ENCODE measurements around the gene PSKH1. TPM values are rescaled to one million over a fixed set of nuclear protein-coding genes. Genes with fewer than 3 reads are reported as not detected.

PSKH1 gene
- total and polyA plus RNA-seq, 9 of the 15 experiments (the other 6 are each of a cell fraction or from before 2014, with no cell fraction given), result 0.96 to 20.9 (median 9.4) TPM

DNA sequence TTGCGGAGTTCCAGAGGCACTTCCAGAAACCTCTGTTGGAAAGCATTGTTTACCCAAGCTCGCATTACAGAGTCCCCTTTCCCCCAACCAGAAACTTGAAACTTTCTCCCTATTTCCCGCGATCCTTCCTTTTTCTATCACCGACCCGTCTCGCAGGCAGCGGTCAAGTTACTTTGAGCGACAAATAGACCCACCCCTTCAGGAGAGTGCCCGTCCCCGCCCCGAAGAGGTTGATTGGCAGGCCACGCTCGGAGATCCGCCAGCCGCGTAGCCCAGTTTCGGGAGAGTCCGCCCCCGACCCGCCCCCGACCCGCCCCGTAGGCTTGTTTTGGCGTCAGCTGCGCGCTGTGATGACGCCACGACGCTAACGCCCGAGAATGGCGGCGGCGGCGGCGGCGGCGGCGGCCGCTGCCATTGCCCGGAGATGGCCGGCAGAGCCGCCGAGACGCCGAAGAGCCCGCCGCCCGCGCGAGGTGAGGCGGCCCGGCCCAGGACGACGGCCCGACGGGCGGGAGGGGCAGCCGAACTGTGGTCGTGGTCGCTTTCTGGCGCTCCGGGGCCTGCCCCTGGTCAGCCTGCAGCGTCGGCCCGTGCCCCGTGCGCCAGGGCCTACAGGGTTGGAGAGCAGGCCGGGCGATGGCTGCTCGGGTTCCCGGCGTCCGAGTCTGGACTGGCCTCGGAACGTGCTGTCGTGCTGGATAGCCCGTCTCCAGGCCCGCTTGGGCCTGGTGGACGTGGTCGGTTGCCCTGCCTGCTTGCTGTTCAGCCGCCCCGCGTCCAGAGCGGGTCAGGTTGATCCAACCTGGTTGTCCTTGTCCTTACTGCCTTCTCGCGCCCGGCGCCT lies at the start of gene PSKH1 (continued):
- TF ChIP-seq, protein P1, sequence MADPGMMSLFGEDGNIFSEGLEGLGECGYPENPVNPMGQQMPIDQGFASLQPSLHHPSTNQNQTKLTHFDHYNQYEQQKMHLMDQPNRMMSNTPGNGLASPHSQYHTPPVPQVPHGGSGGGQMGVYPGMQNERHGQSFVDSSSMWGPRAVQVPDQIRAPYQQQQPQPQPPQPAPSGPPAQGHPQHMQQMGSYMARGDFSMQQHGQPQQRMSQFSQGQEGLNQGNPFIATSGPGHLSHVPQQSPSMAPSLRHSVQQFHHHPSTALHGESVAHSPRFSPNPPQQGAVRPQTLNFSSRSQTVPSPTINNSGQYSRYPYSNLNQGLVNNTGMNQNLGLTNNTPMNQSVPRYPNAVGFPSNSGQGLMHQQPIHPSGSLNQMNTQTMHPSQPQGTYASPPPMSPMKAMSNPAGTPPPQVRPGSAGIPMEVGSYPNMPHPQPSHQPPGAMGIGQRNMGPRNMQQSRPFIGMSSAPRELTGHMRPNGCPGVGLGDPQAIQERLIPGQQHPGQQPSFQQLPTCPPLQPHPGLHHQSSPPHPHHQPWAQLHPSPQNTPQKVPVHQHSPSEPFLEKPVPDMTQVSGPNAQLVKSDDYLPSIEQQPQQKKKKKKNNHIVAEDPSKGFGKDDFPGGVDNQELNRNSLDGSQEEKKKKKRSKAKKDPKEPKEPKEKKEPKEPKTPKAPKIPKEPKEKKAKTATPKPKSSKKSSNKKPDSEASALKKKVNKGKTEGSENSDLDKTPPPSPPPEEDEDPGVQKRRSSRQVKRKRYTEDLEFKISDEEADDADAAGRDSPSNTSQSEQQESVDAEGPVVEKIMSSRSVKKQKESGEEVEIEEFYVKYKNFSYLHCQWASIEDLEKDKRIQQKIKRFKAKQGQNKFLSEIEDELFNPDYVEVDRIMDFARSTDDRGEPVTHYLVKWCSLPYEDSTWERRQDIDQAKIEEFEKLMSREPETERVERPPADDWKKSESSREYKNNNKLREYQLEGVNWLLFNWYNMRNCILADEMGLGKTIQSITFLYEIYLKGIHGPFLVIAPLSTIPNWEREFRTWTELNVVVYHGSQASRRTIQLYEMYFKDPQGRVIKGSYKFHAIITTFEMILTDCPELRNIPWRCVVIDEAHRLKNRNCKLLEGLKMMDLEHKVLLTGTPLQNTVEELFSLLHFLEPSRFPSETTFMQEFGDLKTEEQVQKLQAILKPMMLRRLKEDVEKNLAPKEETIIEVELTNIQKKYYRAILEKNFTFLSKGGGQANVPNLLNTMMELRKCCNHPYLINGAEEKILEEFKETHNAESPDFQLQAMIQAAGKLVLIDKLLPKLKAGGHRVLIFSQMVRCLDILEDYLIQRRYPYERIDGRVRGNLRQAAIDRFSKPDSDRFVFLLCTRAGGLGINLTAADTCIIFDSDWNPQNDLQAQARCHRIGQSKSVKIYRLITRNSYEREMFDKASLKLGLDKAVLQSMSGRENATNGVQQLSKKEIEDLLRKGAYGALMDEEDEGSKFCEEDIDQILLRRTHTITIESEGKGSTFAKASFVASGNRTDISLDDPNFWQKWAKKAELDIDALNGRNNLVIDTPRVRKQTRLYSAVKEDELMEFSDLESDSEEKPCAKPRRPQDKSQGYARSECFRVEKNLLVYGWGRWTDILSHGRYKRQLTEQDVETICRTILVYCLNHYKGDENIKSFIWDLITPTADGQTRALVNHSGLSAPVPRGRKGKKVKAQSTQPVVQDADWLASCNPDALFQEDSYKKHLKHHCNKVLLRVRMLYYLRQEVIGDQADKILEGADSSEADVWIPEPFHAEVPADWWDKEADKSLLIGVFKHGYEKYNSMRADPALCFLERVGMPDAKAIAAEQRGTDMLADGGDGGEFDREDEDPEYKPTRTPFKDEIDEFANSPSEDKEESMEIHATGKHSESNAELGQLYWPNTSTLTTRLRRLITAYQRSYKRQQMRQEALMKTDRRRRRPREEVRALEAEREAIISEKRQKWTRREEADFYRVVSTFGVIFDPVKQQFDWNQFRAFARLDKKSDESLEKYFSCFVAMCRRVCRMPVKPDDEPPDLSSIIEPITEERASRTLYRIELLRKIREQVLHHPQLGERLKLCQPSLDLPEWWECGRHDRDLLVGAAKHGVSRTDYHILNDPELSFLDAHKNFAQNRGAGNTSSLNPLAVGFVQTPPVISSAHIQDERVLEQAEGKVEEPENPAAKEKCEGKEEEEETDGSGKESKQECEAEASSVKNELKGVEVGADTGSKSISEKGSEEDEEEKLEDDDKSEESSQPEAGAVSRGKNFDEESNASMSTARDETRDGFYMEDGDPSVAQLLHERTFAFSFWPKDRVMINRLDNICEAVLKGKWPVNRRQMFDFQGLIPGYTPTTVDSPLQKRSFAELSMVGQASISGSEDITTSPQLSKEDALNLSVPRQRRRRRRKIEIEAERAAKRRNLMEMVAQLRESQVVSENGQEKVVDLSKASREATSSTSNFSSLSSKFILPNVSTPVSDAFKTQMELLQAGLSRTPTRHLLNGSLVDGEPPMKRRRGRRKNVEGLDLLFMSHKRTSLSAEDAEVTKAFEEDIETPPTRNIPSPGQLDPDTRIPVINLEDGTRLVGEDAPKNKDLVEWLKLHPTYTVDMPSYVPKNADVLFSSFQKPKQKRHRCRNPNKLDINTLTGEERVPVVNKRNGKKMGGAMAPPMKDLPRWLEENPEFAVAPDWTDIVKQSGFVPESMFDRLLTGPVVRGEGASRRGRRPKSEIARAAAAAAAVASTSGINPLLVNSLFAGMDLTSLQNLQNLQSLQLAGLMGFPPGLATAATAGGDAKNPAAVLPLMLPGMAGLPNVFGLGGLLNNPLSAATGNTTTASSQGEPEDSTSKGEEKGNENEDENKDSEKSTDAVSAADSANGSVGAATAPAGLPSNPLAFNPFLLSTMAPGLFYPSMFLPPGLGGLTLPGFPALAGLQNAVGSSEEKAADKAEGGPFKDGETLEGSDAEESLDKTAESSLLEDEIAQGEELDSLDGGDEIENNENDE (IDR thresholded peaks at IDR 0.05; ENCODE audit: low read depth, low read length), result no peak
- no peak for TF ChIP-seq POLR3G (IDR thresholded peaks at IDR 0.05; ENCODE audit: extremely low read depth, insufficient read length, insufficient replicate concordance)
- TF ChIP-seq, protein P2, sequence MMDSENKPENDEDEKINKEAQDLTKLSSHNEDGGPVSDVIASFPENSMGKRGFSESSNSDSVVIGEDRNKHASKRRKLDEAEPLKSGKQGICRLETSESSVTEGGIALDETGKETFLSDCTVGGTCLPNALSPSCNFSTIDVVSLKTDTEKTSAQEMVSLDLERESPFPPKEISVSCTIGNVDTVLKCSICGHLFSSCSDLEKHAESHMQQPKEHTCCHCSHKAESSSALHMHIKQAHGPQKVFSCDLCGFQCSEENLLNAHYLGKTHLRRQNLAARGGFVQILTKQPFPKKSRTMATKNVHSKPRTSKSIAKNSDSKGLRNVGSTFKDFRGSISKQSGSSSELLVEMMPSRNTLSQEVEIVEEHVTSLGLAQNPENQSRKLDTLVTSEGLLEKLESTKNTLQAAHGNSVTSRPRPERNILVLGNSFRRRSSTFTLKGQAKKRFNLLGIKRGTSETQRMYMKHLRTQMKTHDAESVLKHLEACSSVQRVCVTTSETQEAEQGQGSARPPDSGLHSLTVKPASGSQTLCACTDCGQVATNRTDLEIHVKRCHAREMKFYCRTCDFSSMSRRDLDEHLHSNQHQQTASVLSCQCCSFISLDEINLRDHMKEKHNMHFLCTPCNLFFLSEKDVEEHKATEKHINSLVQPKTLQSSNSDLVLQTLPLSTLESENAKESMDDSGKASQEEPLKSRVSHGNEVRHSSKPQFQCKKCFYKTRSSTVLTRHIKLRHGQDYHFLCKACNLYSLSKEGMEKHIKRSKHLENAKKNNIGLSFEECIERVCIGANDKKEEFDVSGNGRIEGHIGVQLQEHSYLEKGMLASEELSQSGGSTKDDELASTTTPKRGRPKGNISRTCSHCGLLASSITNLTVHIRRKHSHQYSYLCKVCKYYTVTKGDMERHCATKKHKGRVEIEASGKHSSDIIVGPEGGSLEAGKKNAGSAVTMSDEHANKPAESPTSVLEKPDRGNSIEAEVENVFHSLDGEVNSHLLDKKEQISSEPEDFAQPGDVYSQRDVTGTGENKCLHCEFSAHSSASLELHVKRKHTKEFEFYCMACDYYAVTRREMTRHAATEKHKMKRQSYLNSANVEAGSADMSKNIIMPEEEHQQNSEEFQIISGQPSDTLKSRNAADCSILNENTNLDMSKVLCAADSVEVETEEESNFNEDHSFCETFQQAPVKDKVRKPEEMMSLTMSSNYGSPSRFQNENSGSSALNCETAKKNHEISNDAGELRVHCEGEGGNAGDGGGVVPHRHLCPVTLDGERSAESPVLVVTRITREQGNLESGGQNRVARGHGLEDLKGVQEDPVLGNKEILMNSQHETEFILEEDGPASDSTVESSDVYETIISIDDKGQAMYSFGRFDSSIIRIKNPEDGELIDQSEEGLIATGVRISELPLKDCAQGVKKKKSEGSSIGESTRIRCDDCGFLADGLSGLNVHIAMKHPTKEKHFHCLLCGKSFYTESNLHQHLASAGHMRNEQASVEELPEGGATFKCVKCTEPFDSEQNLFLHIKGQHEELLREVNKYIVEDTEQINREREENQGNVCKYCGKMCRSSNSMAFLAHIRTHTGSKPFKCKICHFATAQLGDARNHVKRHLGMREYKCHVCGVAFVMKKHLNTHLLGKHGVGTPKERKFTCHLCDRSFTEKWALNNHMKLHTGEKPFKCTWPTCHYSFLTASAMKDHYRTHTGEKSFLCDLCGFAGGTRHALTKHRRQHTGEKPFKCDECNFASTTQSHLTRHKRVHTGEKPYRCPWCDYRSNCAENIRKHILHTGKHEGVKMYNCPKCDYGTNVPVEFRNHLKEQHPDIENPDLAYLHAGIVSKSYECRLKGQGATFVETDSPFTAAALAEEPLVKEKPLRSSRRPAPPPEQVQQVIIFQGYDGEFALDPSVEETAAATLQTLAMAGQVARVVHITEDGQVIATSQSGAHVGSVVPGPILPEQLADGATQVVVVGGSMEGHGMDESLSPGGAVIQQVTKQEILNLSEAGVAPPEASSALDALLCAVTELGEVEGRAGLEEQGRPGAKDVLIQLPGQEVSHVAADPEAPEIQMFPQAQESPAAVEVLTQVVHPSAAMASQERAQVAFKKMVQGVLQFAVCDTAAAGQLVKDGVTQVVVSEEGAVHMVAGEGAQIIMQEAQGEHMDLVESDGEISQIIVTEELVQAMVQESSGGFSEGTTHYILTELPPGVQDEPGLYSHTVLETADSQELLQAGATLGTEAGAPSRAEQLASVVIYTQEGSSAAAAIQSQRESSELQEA (IDR thresholded peaks at IDR 0.05; ENCODE audit: low read depth), result no peak
- TF ChIP-seq, protein P3, sequence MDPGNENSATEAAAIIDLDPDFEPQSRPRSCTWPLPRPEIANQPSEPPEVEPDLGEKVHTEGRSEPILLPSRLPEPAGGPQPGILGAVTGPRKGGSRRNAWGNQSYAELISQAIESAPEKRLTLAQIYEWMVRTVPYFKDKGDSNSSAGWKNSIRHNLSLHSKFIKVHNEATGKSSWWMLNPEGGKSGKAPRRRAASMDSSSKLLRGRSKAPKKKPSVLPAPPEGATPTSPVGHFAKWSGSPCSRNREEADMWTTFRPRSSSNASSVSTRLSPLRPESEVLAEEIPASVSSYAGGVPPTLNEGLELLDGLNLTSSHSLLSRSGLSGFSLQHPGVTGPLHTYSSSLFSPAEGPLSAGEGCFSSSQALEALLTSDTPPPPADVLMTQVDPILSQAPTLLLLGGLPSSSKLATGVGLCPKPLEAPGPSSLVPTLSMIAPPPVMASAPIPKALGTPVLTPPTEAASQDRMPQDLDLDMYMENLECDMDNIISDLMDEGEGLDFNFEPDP (CRISPR knock-in tag; IDR thresholded peaks at IDR 0.05), result no peak; the same call in 1 of the 2 replicates
